IPS DF 6.9 (cell line): ENCODE data around the gene CFP.
A peak's percentile ranks its signal among the peaks of the same experiment; 100 is the strongest.
"Not testable (repeated sequence)": the region's sequence is repeated elsewhere in the genome, so short reads cannot be mapped to it uniquely, and the experiment has no call there.

Source experiments
- DNase-seq: peaks from one replicate; pipeline ENCODE4 v3.0.0-alpha.2; 2013; ENCODE audit warnings: low read depth, low spot score
- H3K27ac ChIP-seq: one replicate; pipeline ENCODE4 v1.5.1; 2013; ENCODE audit warnings: low read length, control low read depth
- H3K27me3 ChIP-seq: 2 replicates; pipeline ENCODE4 v1.6.1; 2013; ENCODE audit warnings: mild to moderate bottlenecking, low read length; ENCODE audit not compliant: control insufficient read depth, insufficient read depth
- H3K36me3 ChIP-seq: 2 replicates; pipeline ENCODE4 v1.6.1; 2013; ENCODE audit warnings: low read length; ENCODE audit not compliant: control insufficient read depth, insufficient read depth
- H3K4me1 ChIP-seq: 2 replicates; pipeline ENCODE4 v1.6.1; 2013; ENCODE audit warnings: low read length; ENCODE audit not compliant: control insufficient read depth, insufficient read depth
- H3K4me3 ChIP-seq: 2 replicates; pipeline ENCODE4 v1.5.1; 2013; ENCODE audit warnings: mild to moderate bottlenecking, low read length
- H3K9me3 ChIP-seq: 2 replicates; pipeline ENCODE4 v1.6.1; 2013; ENCODE audit warnings: low read length, inconsistent platforms; ENCODE audit not compliant: control insufficient read depth, insufficient read depth
- WGBS: extraction: QIAGEN DNeasy Blood & Tissue Kit; methylation state at CpG from one replicate; pipeline ENCODE4 v1.1.7; 2013; ENCODE audit warnings: mixed read lengths, missing lambda C conversion rate; ENCODE audit not compliant: insufficient read length, insufficient coverage; 5-methylcytosine and 5-hydroxymethylcytosine counted together

Gene CFP

GRCh38 chrX:47629419-47630200, at the start of gene CFP:
Gene CFP, minus strand, starts transcription at chrX:47629930. Its CDS starts 86 bp downstream, at chrX:47629844.
- WGBS: no CpG with 5 or more reads among the region's 14 CpGs
- Histone ChIP-seq H3K27me3 (no peaks in the 10 kb centered on the region), H3K36me3 (no peaks in the 10 kb centered on the region), H3K9me3 (no peaks in the 10 kb centered on the region), H3K4me1 (peaks cover 3% of the 10 kb centered on the region; the same call in 1 of the 2 replicates), H3K27ac (no peak within 1 kb of the TSS), H3K4me3 (no peak within 1 kb of the TSS)
- DNase-seq: no peak

GRCh38 chrX:47675959-47676859, 46.5 kb upstream of the CFP start:
- DNase-seq, H3K4me3 ChIP-seq, H3K27ac ChIP-seq, H3K4me1 ChIP-seq, H3K27me3 ChIP-seq, H3K9me3 ChIP-seq, H3K36me3 ChIP-seq: not testable (repeated sequence)
- WGBS: no CpG with 5 or more reads among the region's 7 CpGs

- Histone ChIP-seq H3K36me3 (no peaks in the 10 kb centered on the region), H3K27ac (no peak overlapping the region), H3K27me3 (no peaks in the 10 kb centered on the region), H3K9me3 (no peaks in the 10 kb centered on the region), H3K4me3 (no peak overlapping the region), H3K4me1 (no peaks in the 10 kb centered on the region)
- DNase-seq: no peak
- no CpG with 5 or more reads among the region's 5 CpGs for WGBS
Observed at GRCh38 chrX:47674776-47675175, 45.0 kb upstream of the CFP start.

GRCh38 chrX:47665797-47666196, 36.1 kb upstream of the CFP start:
- H3K36me3 ChIP-seq, H3K27ac ChIP-seq, H3K9me3 ChIP-seq, H3K27me3 ChIP-seq, H3K4me1 ChIP-seq, DNase-seq, H3K4me3 ChIP-seq: not testable (repeated sequence)
- WGBS: no CpG with 5 or more reads among the region's 4 CpGs

GRCh38 chrX:47664737-47665136, 35.0 kb upstream of the CFP start:
- DNase-seq: no peak
- WGBS: no CpG with 5 or more reads among the region's 5 CpGs
- Histone ChIP-seq H3K4me3 (no peak overlapping the region), H3K27me3 (no peaks in the 10 kb centered on the region), H3K4me1 (no peaks in the 10 kb centered on the region), H3K9me3 (no peaks in the 10 kb centered on the region), H3K36me3 (no peaks in the 10 kb centered on the region), H3K27ac (no peak overlapping the region)

GRCh38 chrX:47662144-47662657, 32.5 kb upstream of the CFP start:
- no peak for DNase-seq
- Histone ChIP-seq H3K4me3 (no peak overlapping the region), H3K36me3 (no peaks in the 10 kb centered on the region; the same call in 1 of the 2 replicates), H3K27ac (no peak overlapping the region), H3K9me3 (no peaks in the 10 kb centered on the region), H3K4me1 (no peaks in the 10 kb centered on the region), H3K27me3 (no peaks in the 10 kb centered on the region)
- WGBS: no CpG with 5 or more reads among the region's 1 CpG

- Histone ChIP-seq H3K4me3 (no peak overlapping the region), H3K9me3 (no peaks in the 10 kb centered on the region), H3K27ac (no peak overlapping the region), H3K36me3 (peaks cover 4% of the 10 kb centered on the region; the same call in 1 of the 2 replicates), H3K4me1 (no peaks in the 10 kb centered on the region), H3K27me3 (no peaks in the 10 kb centered on the region)
- no CpG with 5 or more reads among the region's 7 CpGs for WGBS
- no peak for DNase-seq
Observed at GRCh38 chrX:47661539-47661938, 31.8 kb upstream of the CFP start.

- no peaks in the 10 kb centered on the region for H3K4me1 ChIP-seq
- no peak overlapping the region for H3K27ac ChIP-seq
- no peak overlapping the region; the same call in 1 of the 2 replicates for H3K4me3 ChIP-seq
- H3K9me3 ChIP-seq: no peaks in the 10 kb centered on the region
- WGBS: no CpG with 5 or more reads among the region's 8 CpGs
- peaks cover 4% of the 10 kb centered on the region; the same call in 1 of the 2 replicates for H3K36me3 ChIP-seq
- no peaks in the 10 kb centered on the region for H3K27me3 ChIP-seq
- DNase-seq: no peak
Observed at GRCh38 chrX:47659421-47659726, 29.6 kb upstream of the CFP start.

- H3K36me3 ChIP-seq: peaks cover 4% of the 10 kb centered on the region; the same call in 1 of the 2 replicates
- no CpG with 5 or more reads among the region's 54 CpGs for WGBS
- no peaks in the 10 kb centered on the region for H3K9me3 ChIP-seq
- no peak within 1 kb of the TSS for H3K27ac ChIP-seq
- peak within 1 kb of the TSS; percentile 98 for H3K4me3 ChIP-seq
- DNase-seq: peak; percentile 45
- H3K4me1 ChIP-seq: no peaks in the 10 kb centered on the region
- no peaks in the 10 kb centered on the region for H3K27me3 ChIP-seq
Observed at GRCh38 chrX:47658684-47659420, 29.1 kb upstream of the CFP start, which contains the start of gene UXT. Gene UXT, minus strand, starts transcription at chrX:47659180. Its CDS starts 253 bp downstream, at chrX:47658927.

- no peaks in the 10 kb centered on the region for H3K27me3 ChIP-seq
- peaks cover 4% of the 10 kb centered on the region; the same call in 1 of the 2 replicates for H3K36me3 ChIP-seq
- peak overlapping the region; percentile 98 for H3K4me3 ChIP-seq
- DNase-seq: peak; percentile 41
- H3K4me1 ChIP-seq: no peaks in the 10 kb centered on the region
- no peak overlapping the region for H3K27ac ChIP-seq
- no peaks in the 10 kb centered on the region for H3K9me3 ChIP-seq
- no CpG with 5 or more reads among the region's 13 CpGs for WGBS
Observed at GRCh38 chrX:47658301-47658683, 28.6 kb upstream of the CFP start.
